Calu3 (cell line): ENCODE measurements around the gene DNAH6. TPM values are rescaled to one million over a fixed set of nuclear protein-coding genes. Genes with fewer than 3 reads are reported as not detected.

ENCODE experiments used
- BruUV-seq: library from RNA; stranded (reverse); fragments of 400-500 nt; replicated peaks from 2 replicates; lab custom pipeline; 2021; lab: Mats Ljungman, UMichigan
- CTCF ChIA-PET: fragments of 300-600 bp; sonication (Branson Sonifier 250); formaldehyde crosslinking; loops from one replicate; lab custom pipeline; 2022; ENCODE audit warnings: antibody characterized with exemption; lab: Charles Lee
- DNase-seq: peaks from one replicate; pipeline ENCODE4 v3.0.0; 2022
- H3K27ac Mint-ChIP-seq: one replicate; pipeline ENCODE4 v1.8.0; 2022; ENCODE audit warnings: mixed read lengths; ENCODE audit not compliant: unreplicated experiment
- H3K27me3 Mint-ChIP-seq: one replicate; pipeline ENCODE4 v1.8.0; 2022; ENCODE audit warnings: mixed read lengths; ENCODE audit not compliant: unreplicated experiment
- H3K36me3 Mint-ChIP-seq: one replicate; pipeline ENCODE4 v1.8.0; 2022; ENCODE audit warnings: mild to moderate bottlenecking, moderate library complexity, mixed read lengths; ENCODE audit not compliant: insufficient read depth, unreplicated experiment
- H3K4me1 Mint-ChIP-seq: one replicate; pipeline ENCODE4 v1.8.0; 2022; ENCODE audit warnings: mild to moderate bottlenecking, low read depth, mixed read lengths; ENCODE audit not compliant: unreplicated experiment
- H3K4me3 Mint-ChIP-seq: one replicate; pipeline ENCODE4 v1.8.0; 2022; ENCODE audit warnings: mild to moderate bottlenecking, low read depth, moderate library complexity, mixed read lengths; ENCODE audit not compliant: unreplicated experiment
- H3K9me3 Mint-ChIP-seq: one replicate; pipeline ENCODE4 v1.8.0; 2022; ENCODE audit warnings: low read depth, mixed read lengths; ENCODE audit not compliant: unreplicated experiment
- CTCF ChIP-seq: fragments of 200-600 bp; IDR thresholded peaks from one replicate; pipeline ENCODE4 v1.8.0; 2022; ENCODE audit warnings: antibody characterized with exemption; ENCODE audit not compliant: unreplicated experiment
- intact Hi-C: fragments of 100-400 bp; cut with micrococcal nuclease; formaldehyde crosslinking; loops from one replicate; pipeline ENCODE4 v1.10.0; 2022; ENCODE audit not compliant: unreplicated experiment
- total RNA-seq: library from RNA; stranded (reverse); gene quantifications from 2 replicates; pipeline ENCODE4 v1.2.3, GENCODE V29; 2022

The DNAH6 gene
- total RNA-seq, 1 experiment from 2014 or later: 1.3 TPM

- intact Hi-C loops: no loop called here
- H3K4me3 Mint-ChIP-seq: no peak overlapping the region
- CTCF ChIA-PET: no interaction called here
- BruUV-seq: no TSS peak
- peaks cover 36% of the 10 kb centered on the region for H3K27me3 Mint-ChIP-seq
- no peak overlapping the region for H3K27ac Mint-ChIP-seq
- no peak for TF ChIP-seq CTCF
- H3K4me1 Mint-ChIP-seq: no peaks in the 10 kb centered on the region
- H3K36me3 Mint-ChIP-seq: no peaks in the 10 kb centered on the region
- no peaks in the 10 kb centered on the region for H3K9me3 Mint-ChIP-seq
- no peak for DNase-seq
These were observed 300.9 kb downstream of the DNAH6 start for GRCh38 chr2:84817239-84817655.

GRCh38 chr2:84821806-84822205 lies 305.5 kb downstream of the DNAH6 start:
- H3K9me3 Mint-ChIP-seq: no peaks in the 10 kb centered on the region
- TF ChIP-seq CTCF: no peak
- intact Hi-C loops: no loop called here
- H3K4me3 Mint-ChIP-seq: no peak overlapping the region
- H3K27ac Mint-ChIP-seq: no peak overlapping the region
- BruUV-seq: no TSS peak
- no peaks in the 10 kb centered on the region for H3K36me3 Mint-ChIP-seq
- no peak for DNase-seq
- H3K27me3 Mint-ChIP-seq: peaks cover 9% of the 10 kb centered on the region
- H3K4me1 Mint-ChIP-seq: no peaks in the 10 kb centered on the region
- CTCF ChIA-PET: interaction anchor here (0.6 kb wide), 1 partner anchor 222 kb away, joined by 5 read pairs; no protein-coding TSS in a partner anchor

- CTCF ChIA-PET: no interaction called here
- Mint-ChIP-seq H3K9me3 (no peaks in the 10 kb centered on the region), H3K4me1 (no peaks in the 10 kb centered on the region), H3K4me3 (no peak overlapping the region), H3K36me3 (no peaks in the 10 kb centered on the region), H3K27ac (no peak overlapping the region), H3K27me3 (no peaks in the 10 kb centered on the region)
- no TSS peak for BruUV-seq
- intact Hi-C loops: no loop called here
- no peak for TF ChIP-seq CTCF
- no peak for DNase-seq
These were observed 306.9 kb downstream of the DNAH6 start for GRCh38 chr2:84823229-84823628.

- DNase-seq: no peak
- Mint-ChIP-seq H3K36me3 (no peaks in the 10 kb centered on the region), H3K4me1 (no peaks in the 10 kb centered on the region), H3K27ac (no peak overlapping the region), H3K27me3 (no peaks in the 10 kb centered on the region), H3K9me3 (no peaks in the 10 kb centered on the region), H3K4me3 (no peak overlapping the region)
- intact Hi-C loops: no loop called here
- no peak for TF ChIP-seq CTCF
- no TSS peak for BruUV-seq
- CTCF ChIA-PET: no interaction called here
These were observed 307.5 kb downstream of the DNAH6 start for GRCh38 chr2:84823788-84824187.
